ENCODE data around the gene LARP4B.

- TF ChIP-seq CTCF (conservative IDR thresholded peaks at IDR 0.05 in 1 of 2, IDR thresholded peaks at IDR 0.05 in 1 of 2; ENCODE audit: extremely low read depth in 1 of 2, insufficient read depth in 1 of 2, low read depth in 1 of 2, low read length in 2 of 2), result no peak
- TF ChIP-seq EZH2 (IDR thresholded peaks at IDR 0.05; ENCODE audit: borderline replicate concordance, low read length), result no peak
These were observed 71.0 kb downstream of the LARP4B start for GRCh38 chr10:860519-860918.
